GM06990 (cell line): Measurements from ENCODE around the gene TP53I3.
"Not testable (repeated sequence)": the region's sequence is repeated elsewhere in the genome, so short reads cannot be mapped to it uniquely, and the experiment has no call there.

Source experiments
- DNase-seq: peaks from one replicate; pipeline ENCODE4 v3.0.0-alpha.2; 2011; ENCODE audit not compliant: insufficient read length; ENCODE audit errors: extremely low read depth
- H3K27me3 ChIP-seq: replicated peaks from 2 replicates; pipeline ENCODE4 v1.6.0; 2011; ENCODE audit warnings: low read length; ENCODE audit not compliant: control insufficient read depth, insufficient read depth
- H3K36me3 ChIP-seq: 2 replicates; pipeline ENCODE4 v1.5.1; 2011; ENCODE audit warnings: low read length; ENCODE audit not compliant: control insufficient read depth, insufficient read depth
- H3K4me3 ChIP-seq: replicated peaks from 2 replicates; pipeline ENCODE4 v1.5.1; 2011; ENCODE audit warnings: low read depth, mild to moderate bottlenecking, control low read depth, low read length
- TF ChIP-seq, protein P1 (sequence below): IDR thresholded peaks from 2 replicates; pipeline ENCODE4 v1.5.1; 2011; ENCODE audit warnings: low read length, control low read depth, mild to moderate bottlenecking, inconsistent platforms; ENCODE audit not compliant: insufficient read depth, poor library complexity, severe bottlenecking

TP53I3 gene

DNA sequence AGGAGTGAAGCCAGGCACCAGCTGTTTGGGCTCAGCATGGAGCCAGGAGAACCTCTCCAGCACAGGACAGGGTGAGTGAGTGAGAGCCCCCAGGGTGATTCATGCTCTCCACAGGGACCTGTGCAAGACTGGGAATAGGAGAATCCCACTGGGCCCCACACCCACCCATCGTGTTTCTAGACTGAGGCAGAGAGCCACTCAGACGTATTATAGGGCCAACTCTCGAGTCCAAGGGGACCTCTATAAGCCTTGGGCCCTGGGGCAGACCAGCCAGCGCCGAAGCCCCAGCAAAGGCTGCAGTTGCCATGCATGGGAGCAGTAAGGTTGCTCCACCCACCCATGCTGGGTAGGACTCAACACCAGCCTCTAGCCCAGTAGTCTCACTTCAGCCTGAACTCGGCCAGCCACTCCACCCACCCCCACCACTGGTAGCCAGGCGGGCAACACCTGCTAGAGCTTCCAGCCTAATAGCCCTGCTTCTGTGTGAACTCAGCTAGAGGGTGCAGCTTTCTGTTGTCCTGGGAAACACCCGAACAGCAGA lies 19.5 kb upstream of the TP53I3 start:
- Histone ChIP-seq H3K4me3 (no peak overlapping the region), H3K36me3 (no peaks in the 10 kb centered on the region)
- TF ChIP-seq, protein P1, sequence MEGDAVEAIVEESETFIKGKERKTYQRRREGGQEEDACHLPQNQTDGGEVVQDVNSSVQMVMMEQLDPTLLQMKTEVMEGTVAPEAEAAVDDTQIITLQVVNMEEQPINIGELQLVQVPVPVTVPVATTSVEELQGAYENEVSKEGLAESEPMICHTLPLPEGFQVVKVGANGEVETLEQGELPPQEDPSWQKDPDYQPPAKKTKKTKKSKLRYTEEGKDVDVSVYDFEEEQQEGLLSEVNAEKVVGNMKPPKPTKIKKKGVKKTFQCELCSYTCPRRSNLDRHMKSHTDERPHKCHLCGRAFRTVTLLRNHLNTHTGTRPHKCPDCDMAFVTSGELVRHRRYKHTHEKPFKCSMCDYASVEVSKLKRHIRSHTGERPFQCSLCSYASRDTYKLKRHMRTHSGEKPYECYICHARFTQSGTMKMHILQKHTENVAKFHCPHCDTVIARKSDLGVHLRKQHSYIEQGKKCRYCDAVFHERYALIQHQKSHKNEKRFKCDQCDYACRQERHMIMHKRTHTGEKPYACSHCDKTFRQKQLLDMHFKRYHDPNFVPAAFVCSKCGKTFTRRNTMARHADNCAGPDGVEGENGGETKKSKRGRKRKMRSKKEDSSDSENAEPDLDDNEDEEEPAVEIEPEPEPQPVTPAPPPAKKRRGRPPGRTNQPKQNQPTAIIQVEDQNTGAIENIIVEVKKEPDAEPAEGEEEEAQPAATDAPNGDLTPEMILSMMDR = no peak

GRCh38 chr2:24102677-24103076 lies 18.0 kb upstream of the TP53I3 start:
- TF ChIP-seq, protein P1 = no peak
- DNase-seq = no peak
- Histone ChIP-seq H3K27me3 (no peaks in the 10 kb centered on the region), H3K4me3 (no peak overlapping the region), H3K36me3 (no peaks in the 10 kb centered on the region)

More for the DNA sequence above, 19.5 kb upstream of the TP53I3 start:
- H3K27me3 ChIP-seq = no peaks in the 10 kb centered on the region
- no peak for DNase-seq

DNA sequence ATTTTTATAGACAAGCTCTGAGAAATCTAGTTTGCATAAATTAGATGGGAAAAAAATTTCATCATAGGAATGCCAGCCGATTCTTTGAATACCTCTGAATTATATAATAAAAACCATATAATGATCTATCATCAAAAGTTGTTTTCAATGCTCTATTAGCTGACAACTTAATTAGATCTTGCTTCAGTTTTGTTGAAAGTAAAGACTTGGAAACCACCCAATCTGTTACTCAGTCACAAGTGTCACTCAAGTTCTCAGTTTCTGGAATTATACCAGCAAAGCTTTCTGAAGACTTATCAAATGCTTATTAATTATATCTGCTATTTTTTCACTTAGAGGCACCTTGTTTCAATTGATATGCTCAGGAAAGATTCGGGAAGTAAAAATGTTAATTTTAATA lies 17.4 kb upstream of the TP53I3 start:
- Histone ChIP-seq H3K36me3 (no peaks in the 10 kb centered on the region), H3K4me3 (no peak overlapping the region), H3K27me3 (no peaks in the 10 kb centered on the region)
- TF ChIP-seq, protein P1 = no peak
- no peak for DNase-seq

GRCh38 chr2:24100732-24101131 lies 16.1 kb upstream of the TP53I3 start:
- not testable (repeated sequence) for H3K36me3 ChIP-seq, H3K4me3 ChIP-seq, DNase-seq, H3K27me3 ChIP-seq

DNA sequence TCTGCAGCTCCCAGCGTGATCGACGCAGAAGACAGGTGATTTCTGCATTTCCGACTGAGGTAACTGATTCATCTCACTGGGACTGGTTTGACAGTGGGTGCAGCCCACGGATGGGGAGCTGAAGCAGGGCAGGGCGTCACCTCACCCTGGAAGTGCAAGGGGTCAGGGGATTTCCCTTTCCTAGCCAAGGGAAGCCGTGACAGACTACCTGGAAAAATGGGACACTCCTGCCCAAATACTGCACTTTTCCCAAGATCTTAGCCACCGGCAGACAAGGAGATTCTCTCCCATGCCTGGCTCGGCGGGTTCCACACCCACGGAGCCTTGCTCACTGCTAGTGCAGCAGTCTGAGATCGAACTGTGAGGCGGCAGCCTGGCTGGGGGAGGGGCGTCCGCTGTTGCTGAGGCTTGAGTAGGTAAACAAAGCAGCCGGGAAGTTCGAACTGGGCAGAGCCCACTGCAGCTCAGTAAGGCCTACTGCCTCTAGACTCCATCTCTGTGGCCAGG lies 10.6 kb upstream of the TP53I3 start:
- not testable (repeated sequence) for DNase-seq, H3K4me3 ChIP-seq, H3K36me3 ChIP-seq, H3K27me3 ChIP-seq

DNA sequence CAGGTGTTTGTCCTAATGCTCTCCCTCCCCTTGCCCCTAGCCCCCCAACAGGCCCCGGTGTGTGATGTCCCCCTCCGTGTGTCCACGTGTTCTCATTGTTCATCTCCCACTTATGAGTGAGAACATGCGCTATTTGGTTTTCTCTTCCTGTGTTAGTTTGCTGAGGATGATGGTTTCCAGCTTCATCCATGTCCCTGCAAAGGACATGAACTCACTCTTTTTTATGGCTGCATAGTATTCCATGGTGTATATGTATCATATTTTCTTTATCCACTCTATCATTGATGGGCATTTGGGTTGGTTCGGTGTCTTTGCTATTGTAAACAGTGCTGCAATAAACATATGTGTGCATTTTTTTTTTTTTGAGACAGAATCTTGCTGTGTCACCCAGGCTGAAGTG lies 8.6 kb upstream of the TP53I3 start:
- not testable (repeated sequence) for H3K27me3 ChIP-seq, H3K36me3 ChIP-seq, H3K4me3 ChIP-seq, DNase-seq

- H3K36me3 ChIP-seq = no peaks in the 10 kb centered on the region; the same call in 1 of the 2 replicates
- no peak for DNase-seq
- no peaks in the 10 kb centered on the region for H3K27me3 ChIP-seq
- H3K4me3 ChIP-seq = no peak overlapping the region
- TF ChIP-seq, protein P1 = no peak
Observed at GRCh38 chr2:24088821-24089359, 4.3 kb upstream of the TP53I3 start.
